HepG2 (cell line): ENCODE measurements around the gene MARK2. TPM values are rescaled to one million over a fixed set of nuclear protein-coding genes. Genes with fewer than 3 reads are reported as not detected.

Source experiments
- AKAP8 ChIP-seq: sonication (generic); formaldehyde crosslinking; IDR thresholded peaks from 2 replicates; pipeline ENCODE4 v1.5.1; 2020; ENCODE audit warnings: mild to moderate bottlenecking, missing genetic modification reagents
- BRD4 ChIP-seq: sonication (generic); formaldehyde crosslinking; IDR thresholded peaks from 2 replicates; pipeline ENCODE4 v1.4.0; 2020; ENCODE audit warnings: missing genetic modification reagents
- CHD4 ChIP-seq: fragments of 200-600 bp; sonication (generic); IDR thresholded peaks from 2 replicates; pipeline ENCODE4 v1.7.0; 2017; ENCODE audit warnings: mild to moderate bottlenecking, low read length, borderline replicate concordance
- ELF1 ChIP-seq: sonication (generic); formaldehyde crosslinking; IDR thresholded peaks from 2 replicates; pipeline ENCODE4 v1.4.0; 2020; ENCODE audit warnings: missing genetic modification reagents
- HNRNPLL ChIP-seq: fragments of 200-400 bp; formaldehyde crosslinking; IDR thresholded peaks from 2 replicates; pipeline ENCODE4 v1.6.1; 2017; ENCODE audit warnings: mild to moderate bottlenecking, low read depth, low read length; ENCODE audit not compliant: poor library complexity, severe bottlenecking
- NFKB2 ChIP-seq: sonication (generic); formaldehyde crosslinking; IDR thresholded peaks from 2 replicates; pipeline ENCODE4 v1.4.0; 2020; ENCODE audit warnings: missing genetic modification reagents, borderline replicate concordance
- PHF21A ChIP-seq: sonication (generic); formaldehyde crosslinking; IDR thresholded peaks from 2 replicates; pipeline ENCODE4 v1.5.0; 2020; ENCODE audit warnings: mild to moderate bottlenecking, missing genetic modification reagents
- POGZ ChIP-seq: sonication (generic); formaldehyde crosslinking; IDR thresholded peaks from 2 replicates; pipeline ENCODE4 v1.4.0; 2020; ENCODE audit warnings: mild to moderate bottlenecking, missing genetic modification reagents
- SCMH1 ChIP-seq: sonication (generic); formaldehyde crosslinking; IDR thresholded peaks from 2 replicates; pipeline ENCODE4 v1.9.0; 2021; ENCODE audit warnings: missing genetic modification reagents, mild to moderate bottlenecking, borderline replicate concordance
- SOX13 ChIP-seq, 3 experiments: fragments of 450-650 bp in 1 of 3; sonication (generic) in 1 of 3; formaldehyde crosslinking in 1 of 3; IDR thresholded peaks in 2 of 3; conservative IDR thresholded peaks in 1 of 3; 2 replicates each; pipeline versions ENCODE4 v1.5.0 to v1.6.1; 2016 to 2020; ENCODE audit warnings: antibody characterized with exemption in 1 of 3, mild to moderate bottlenecking in 1 of 3, missing compliant biosample characterization in 1 of 3, missing genetic modification reagents in 1 of 3, moderate library complexity in 1 of 3
- TBP ChIP-seq: sonication (generic); formaldehyde crosslinking; IDR thresholded peaks from 2 replicates; pipeline ENCODE4 v1.5.0; 2020; ENCODE audit warnings: missing genetic modification reagents
- YEATS4 ChIP-seq: sonication (generic); formaldehyde crosslinking; IDR thresholded peaks from 2 replicates; pipeline ENCODE4 v1.4.0; 2020; ENCODE audit warnings: missing genetic modification reagents, borderline replicate concordance
- ZBTB7B ChIP-seq: sonication (generic); formaldehyde crosslinking; IDR thresholded peaks from 2 replicates; pipeline ENCODE4 v1.4.0; 2020; ENCODE audit warnings: missing genetic modification reagents
- ZNF205 ChIP-seq: IDR thresholded peaks from 2 replicates; pipeline ENCODE4 v1.6.1; 2018; ENCODE audit warnings: missing biosample characterization, missing genetic modification reagents
- ZNF510 ChIP-seq: sonication (generic); formaldehyde crosslinking; IDR thresholded peaks from 2 replicates; pipeline ENCODE4 v1.4.0; 2020; ENCODE audit warnings: low read depth, mild to moderate bottlenecking, missing genetic modification reagents
- ZNF546 ChIP-seq: sonication (generic); formaldehyde crosslinking; conservative IDR thresholded peaks from 2 replicates; pipeline ENCODE4 v1.8.1; 2023; ENCODE audit warnings: mild to moderate bottlenecking, missing genetic modification reagents
- ZNF660 ChIP-seq: sonication (generic); formaldehyde crosslinking; IDR thresholded peaks from 2 replicates; pipeline ENCODE4 v1.5.1; 2020; ENCODE audit warnings: mild to moderate bottlenecking, low read depth, missing genetic modification reagents, borderline replicate concordance
- ZSCAN25 ChIP-seq: sonication (generic); formaldehyde crosslinking; IDR thresholded peaks from 2 replicates; pipeline ENCODE4 v1.8.0; 2022; ENCODE audit warnings: mild to moderate bottlenecking, missing genetic modification reagents
- polyA plus RNA-seq, 8 experiments: library from polyadenylated mRNA; depleted of rRNA in 3 of 8; stranded (reverse) in 7 of 8; unstranded in 1 of 8; fragments of >200 nt; fragmentation: Illumina TruSeq in 4 of 8; extraction: Trizol in 4 of 8; gene quantifications; 2 replicates each; pipeline versions ENCODE4 v1.2.1 to v1.2.3, GENCODE V29; 2011 to 2016; ENCODE audit warnings: low read depth in 4 of 8, missing spikeins in 1 of 8, mixed read lengths in 1 of 8; ENCODE audit not compliant: insufficient read depth in 1 of 8
- total RNA-seq, 5 experiments: library from RNA; depleted of rRNA; stranded (reverse); fragments of >200 nt; fragmentation: Illumina TruSeq; extraction: Trizol; gene quantifications; 2 replicates each; pipeline ENCODE4 v1.2.3, GENCODE V29; 2016; ENCODE audit warnings: low read depth in 1 of 5
- TF ChIP-seq, protein P1 (sequence below): sonication (generic); formaldehyde crosslinking; IDR thresholded peaks from 2 replicates; pipeline ENCODE4 v1.4.0; 2020; ENCODE audit warnings: missing genetic modification reagents
- TF ChIP-seq, protein P2 (sequence below): sonication (generic); formaldehyde crosslinking; IDR thresholded peaks from 2 replicates; pipeline ENCODE4 v1.4.0; 2020; ENCODE audit warnings: missing genetic modification reagents, borderline replicate concordance
- TF ChIP-seq, protein P3 (sequence below): sonication (generic); formaldehyde crosslinking; IDR thresholded peaks from 2 replicates; pipeline ENCODE4 v1.8.0; 2022; ENCODE audit warnings: mild to moderate bottlenecking, missing genetic modification reagents, moderate library complexity
- TF ChIP-seq, protein P4 (sequence below): sonication (generic); formaldehyde crosslinking; IDR thresholded peaks from 2 replicates; pipeline ENCODE4 v1.4.0; 2020; ENCODE audit warnings: missing genetic modification reagents, borderline replicate concordance

Gene MARK2
- total and polyA plus RNA-seq, 2 of the 13 experiments (the other 11 are each of a cell fraction or from before 2014, with no cell fraction given), result 13.5 to 13.9 TPM

DNA sequence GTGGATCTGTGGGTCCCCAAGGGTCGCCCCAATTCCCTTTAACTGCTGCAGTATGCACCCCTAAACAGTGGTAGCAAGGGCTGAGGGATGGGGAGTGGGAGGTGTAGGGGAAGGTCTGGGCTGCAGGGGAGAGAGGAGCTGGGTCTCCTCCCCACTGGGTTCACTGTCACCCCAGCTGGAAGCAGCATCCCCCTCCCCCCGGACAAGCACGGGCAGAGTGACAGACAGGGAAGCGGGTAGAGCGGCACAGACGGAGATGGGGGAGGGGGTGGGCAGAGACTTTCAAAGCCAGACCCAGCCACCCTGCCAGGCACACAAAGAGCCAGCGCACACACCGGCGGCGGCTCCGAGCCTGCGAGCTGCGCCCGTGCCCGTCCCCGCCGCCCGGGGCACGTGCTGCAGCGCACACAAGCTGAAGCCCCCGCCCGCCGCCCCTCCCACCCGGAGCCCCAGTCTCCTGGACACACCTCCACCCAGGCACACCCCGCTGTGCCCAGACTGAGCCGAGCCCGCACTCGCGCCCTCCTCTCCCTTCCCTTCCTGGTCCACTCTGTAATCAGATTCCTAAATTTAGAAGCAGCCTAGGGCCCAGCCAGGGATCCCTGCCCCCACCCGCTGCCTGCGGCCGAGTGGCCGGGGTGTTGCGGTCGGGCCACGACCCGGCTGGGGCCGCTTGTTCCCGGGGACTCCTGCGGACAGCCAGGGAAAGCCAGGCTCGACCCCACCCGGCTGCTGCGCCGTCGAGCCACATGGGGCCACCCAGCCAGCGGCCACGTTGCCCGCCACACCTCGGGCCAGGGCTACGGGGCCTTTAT, 79.0 kb downstream of the MARK2 start (continued):
- TF ChIP-seq SCMH1 (CRISPR knock-in tag) (no peak), ZSCAN25 (peak; percentile 61; the same call in 1 of the 2 replicates), HNRNPLL (peak; percentile 38), ZBTB7B (CRISPR knock-in tag) (0 out of 2 replicates have a peak, but pooled peaks have one; percentile 5), CHD4 (no peak), ZNF660 (CRISPR knock-in tag) (no peak), SOX13 (IDR thresholded peaks at IDR 0.05) (no peak), SOX13 (CRISPR knock-in tag; conservative IDR thresholded peaks at IDR 0.05 in 1 of 2, IDR thresholded peaks at IDR 0.05 in 1 of 2) (no peak; a peak in 1 of 4 replicates), POGZ (CRISPR knock-in tag) (no peak), ZNF510 (CRISPR knock-in tag) (no peak), BRD4 (CRISPR knock-in tag) (0 out of 2 replicates have a peak, but pooled peaks have one; percentile 40), PHF21A (CRISPR knock-in tag) (peak; percentile 18; the same call in 1 of the 2 replicates), AKAP8 (CRISPR knock-in tag) (no peak), ELF1 (CRISPR knock-in tag) (no peak), ZNF205 (0 out of 2 replicates have a peak, but pooled peaks have one; percentile 14), NFKB2 (CRISPR knock-in tag) (no peak), TBP (CRISPR knock-in tag) (no peak), ZNF546 (CRISPR knock-in tag) (no peak; the same call in 1 of the 2 replicates), YEATS4 (CRISPR knock-in tag) (peak; percentile 29; the same call in 1 of the 2 replicates)
- TF ChIP-seq, protein P1, sequence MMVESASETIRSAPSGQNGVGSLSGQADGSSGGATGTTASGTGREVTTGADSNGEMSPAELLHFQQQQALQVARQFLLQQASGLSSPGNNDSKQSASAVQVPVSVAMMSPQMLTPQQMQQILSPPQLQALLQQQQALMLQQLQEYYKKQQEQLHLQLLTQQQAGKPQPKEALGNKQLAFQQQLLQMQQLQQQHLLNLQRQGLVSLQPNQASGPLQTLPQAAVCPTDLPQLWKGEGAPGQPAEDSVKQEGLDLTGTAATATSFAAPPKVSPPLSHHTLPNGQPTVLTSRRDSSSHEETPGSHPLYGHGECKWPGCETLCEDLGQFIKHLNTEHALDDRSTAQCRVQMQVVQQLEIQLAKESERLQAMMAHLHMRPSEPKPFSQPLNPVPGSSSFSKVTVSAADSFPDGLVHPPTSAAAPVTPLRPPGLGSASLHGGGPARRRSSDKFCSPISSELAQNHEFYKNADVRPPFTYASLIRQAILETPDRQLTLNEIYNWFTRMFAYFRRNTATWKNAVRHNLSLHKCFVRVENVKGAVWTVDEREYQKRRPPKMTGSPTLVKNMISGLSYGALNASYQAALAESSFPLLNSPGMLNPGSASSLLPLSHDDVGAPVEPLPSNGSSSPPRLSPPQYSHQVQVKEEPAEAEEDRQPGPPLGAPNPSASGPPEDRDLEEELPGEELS, result no peak
- TF ChIP-seq, protein P2, sequence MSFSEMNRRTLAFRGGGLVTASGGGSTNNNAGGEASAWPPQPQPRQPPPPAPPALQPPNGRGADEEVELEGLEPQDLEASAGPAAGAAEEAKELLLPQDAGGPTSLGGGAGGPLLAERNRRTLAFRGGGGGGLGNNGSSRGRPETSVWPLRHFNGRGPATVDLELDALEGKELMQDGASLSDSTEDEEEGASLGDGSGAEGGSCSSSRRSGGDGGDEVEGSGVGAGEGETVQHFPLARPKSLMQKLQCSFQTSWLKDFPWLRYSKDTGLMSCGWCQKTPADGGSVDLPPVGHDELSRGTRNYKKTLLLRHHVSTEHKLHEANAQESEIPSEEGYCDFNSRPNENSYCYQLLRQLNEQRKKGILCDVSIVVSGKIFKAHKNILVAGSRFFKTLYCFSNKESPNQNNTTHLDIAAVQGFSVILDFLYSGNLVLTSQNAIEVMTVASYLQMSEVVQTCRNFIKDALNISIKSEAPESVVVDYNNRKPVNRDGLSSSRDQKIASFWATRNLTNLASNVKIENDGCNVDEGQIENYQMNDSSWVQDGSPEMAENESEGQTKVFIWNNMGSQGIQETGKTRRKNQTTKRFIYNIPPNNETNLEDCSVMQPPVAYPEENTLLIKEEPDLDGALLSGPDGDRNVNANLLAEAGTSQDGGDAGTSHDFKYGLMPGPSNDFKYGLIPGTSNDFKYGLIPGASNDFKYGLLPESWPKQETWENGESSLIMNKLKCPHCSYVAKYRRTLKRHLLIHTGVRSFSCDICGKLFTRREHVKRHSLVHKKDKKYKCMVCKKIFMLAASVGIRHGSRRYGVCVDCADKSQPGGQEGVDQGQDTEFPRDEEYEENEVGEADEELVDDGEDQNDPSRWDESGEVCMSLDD (CRISPR knock-in tag), result peak; percentile 82; the same call in 1 of the 2 replicates
- TF ChIP-seq, protein P3, sequence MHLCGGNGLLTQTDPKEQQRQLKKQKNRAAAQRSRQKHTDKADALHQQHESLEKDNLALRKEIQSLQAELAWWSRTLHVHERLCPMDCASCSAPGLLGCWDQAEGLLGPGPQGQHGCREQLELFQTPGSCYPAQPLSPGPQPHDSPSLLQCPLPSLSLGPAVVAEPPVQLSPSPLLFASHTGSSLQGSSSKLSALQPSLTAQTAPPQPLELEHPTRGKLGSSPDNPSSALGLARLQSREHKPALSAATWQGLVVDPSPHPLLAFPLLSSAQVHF, result no peak
- TF ChIP-seq, protein P4, sequence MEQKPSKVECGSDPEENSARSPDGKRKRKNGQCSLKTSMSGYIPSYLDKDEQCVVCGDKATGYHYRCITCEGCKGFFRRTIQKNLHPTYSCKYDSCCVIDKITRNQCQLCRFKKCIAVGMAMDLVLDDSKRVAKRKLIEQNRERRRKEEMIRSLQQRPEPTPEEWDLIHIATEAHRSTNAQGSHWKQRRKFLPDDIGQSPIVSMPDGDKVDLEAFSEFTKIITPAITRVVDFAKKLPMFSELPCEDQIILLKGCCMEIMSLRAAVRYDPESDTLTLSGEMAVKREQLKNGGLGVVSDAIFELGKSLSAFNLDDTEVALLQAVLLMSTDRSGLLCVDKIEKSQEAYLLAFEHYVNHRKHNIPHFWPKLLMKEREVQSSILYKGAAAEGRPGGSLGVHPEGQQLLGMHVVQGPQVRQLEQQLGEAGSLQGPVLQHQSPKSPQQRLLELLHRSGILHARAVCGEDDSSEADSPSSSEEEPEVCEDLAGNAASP (CRISPR knock-in tag), result no peak
